Parathyroid adenoma (tissue), 2 donors: ENCODE results near the gene MPIG6B.

ENCODE experiments used
- H2AFZ ChIP-seq: fragments of 300-600 bp; sonication (generic); one replicate; pipeline ENCODE4 v1.7.0; 2017; ENCODE audit warnings: antibody characterized with exemption, mild to moderate bottlenecking
- H3K27ac ChIP-seq: fragments of 300-600 bp; sonication (generic); one replicate; pipeline ENCODE4 v1.7.0; 2017
- H3K27me3 ChIP-seq: fragments of 300-600 bp; sonication (generic); one replicate; pipeline ENCODE4 v1.7.0; 2017; ENCODE audit warnings: low read length; ENCODE audit not compliant: control insufficient read depth, insufficient read depth
- H3K36me3 ChIP-seq: fragments of 300-600 bp; sonication (generic); one replicate; pipeline ENCODE4 v1.7.0; 2017; ENCODE audit warnings: low read length; ENCODE audit not compliant: control insufficient read depth, insufficient read depth
- H3K4me1 ChIP-seq: fragments of 300-600 bp; sonication (generic); one replicate; pipeline ENCODE4 v1.7.0; 2017; ENCODE audit warnings: control low read depth
- H3K4me2 ChIP-seq: fragments of 300-600 bp; sonication (generic); one replicate; pipeline ENCODE4 v1.7.0; 2017; ENCODE audit warnings: low read length
- H3K4me3 ChIP-seq: fragments of 300-600 bp; sonication (generic); one replicate; pipeline ENCODE4 v1.7.0; 2017; ENCODE audit warnings: low read depth, low read length
- H3K79me2 ChIP-seq: fragments of 300-600 bp; sonication (generic); one replicate; pipeline ENCODE4 v1.7.0; 2017; ENCODE audit warnings: control low read depth
- H3K9ac ChIP-seq: fragments of 300-600 bp; sonication (generic); one replicate; pipeline ENCODE4 v1.7.0; 2017; ENCODE audit warnings: mild to moderate bottlenecking
- H3K9me3 ChIP-seq: fragments of 300-600 bp; sonication (generic); one replicate; pipeline ENCODE4 v1.7.0; 2017; ENCODE audit warnings: low read length; ENCODE audit not compliant: control insufficient read depth
- CTCF ChIP-seq: fragments of 300-600 bp; sonication (generic); IDR thresholded peaks from one replicate; pipeline ENCODE4 v1.7.0; 2017; ENCODE audit warnings: antibody characterized with exemption, mild to moderate bottlenecking
- donor health status: primary hyperparathyroidism.

The MPIG6B gene

GRCh38 chr6:31723245-31723979, at the start of gene MPIG6B:
Gene MPIG6B (plus strand): TSS chr6:31723373. CDS start chr6:31723384, 11 bp downstream.
- H3K27me3 ChIP-seq, result no peaks in the 10 kb centered on the region
- H3K9ac ChIP-seq, result no peak within 1 kb of the TSS
- TF ChIP-seq CTCF, result no peak
- no peak within 1 kb of the TSS for H3K4me3 ChIP-seq
- H3K9me3 ChIP-seq, result no peaks in the 10 kb centered on the region
- H3K36me3 ChIP-seq, result no peaks in the 10 kb centered on the region
- H3K79me2 ChIP-seq, result no peaks in the 10 kb centered on the region
- no peak within 1 kb of the TSS for H2AFZ ChIP-seq
- no peak within 1 kb of the TSS for H3K27ac ChIP-seq
- H3K4me1 ChIP-seq, result peaks cover 6% of the 10 kb centered on the region
- H3K4me2 ChIP-seq, result no peak within 1 kb of the TSS

- Histone ChIP-seq H3K4me1 (peaks cover 9% of the 10 kb centered on the region), H3K4me2 (no peak overlapping the region), H3K9me3 (no peaks in the 10 kb centered on the region), H3K36me3 (no peaks in the 10 kb centered on the region), H3K4me3 (no peak overlapping the region), H3K27ac (no peak overlapping the region), H2AFZ (no peak overlapping the region), H3K79me2 (no peaks in the 10 kb centered on the region), H3K27me3 (no peaks in the 10 kb centered on the region), H3K9ac (no peak overlapping the region)
- no peak for TF ChIP-seq CTCF
Measured at GRCh38 chr6:31676322-31676903, 46.8 kb upstream of the MPIG6B start.

GRCh38 chr6:31676904-31677303, 46.3 kb upstream of the MPIG6B start:
- Histone ChIP-seq H3K4me3 (no peak overlapping the region), H3K4me2 (no peak overlapping the region), H3K27ac (no peak overlapping the region), H3K27me3 (no peaks in the 10 kb centered on the region), H3K9me3 (no peaks in the 10 kb centered on the region), H3K79me2 (no peaks in the 10 kb centered on the region), H2AFZ (no peak overlapping the region), H3K9ac (no peak overlapping the region), H3K36me3 (no peaks in the 10 kb centered on the region), H3K4me1 (peaks cover 9% of the 10 kb centered on the region)
- TF ChIP-seq CTCF, result no peak

GRCh38 chr6:31677955-31678354, 45.2 kb upstream of the MPIG6B start:
- Histone ChIP-seq H3K79me2 (no peaks in the 10 kb centered on the region), H3K27ac (no peak overlapping the region), H2AFZ (no peak overlapping the region), H3K4me2 (no peak overlapping the region), H3K36me3 (no peaks in the 10 kb centered on the region), H3K4me3 (no peak overlapping the region), H3K9me3 (no peaks in the 10 kb centered on the region), H3K4me1 (peaks cover 9% of the 10 kb centered on the region), H3K27me3 (no peaks in the 10 kb centered on the region), H3K9ac (no peak overlapping the region)
- no peak for TF ChIP-seq CTCF
